HS-5 (cell line): Measurements from ENCODE around the gene CPOX.
A peak's percentile ranks its signal among the peaks of the same experiment; 100 is the strongest.

Experiments
- DNase-seq: peaks from one replicate; pipeline ENCODE4 v3.0.0-alpha.2; 2012; ENCODE audit warnings: low read depth

Gene CPOX

DNA sequence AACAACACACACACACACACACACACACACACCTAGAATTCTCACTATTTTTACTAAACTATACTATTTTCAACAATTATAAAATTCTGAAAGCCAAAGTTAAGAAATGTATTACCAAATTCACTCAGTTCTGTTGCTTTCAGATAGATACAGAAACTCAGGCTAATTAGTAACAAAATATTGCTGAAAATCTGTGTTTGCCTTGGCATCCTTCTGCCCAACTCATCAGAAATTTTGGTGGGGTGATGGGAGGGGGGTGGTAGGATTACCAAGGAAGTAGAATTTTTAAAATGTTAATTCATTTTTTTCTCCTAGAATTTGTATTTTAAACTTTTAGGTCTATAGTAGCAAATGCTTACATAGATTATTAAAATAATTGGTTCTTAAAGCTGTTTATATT is 2.7 kb upstream of the CPOX start:
- DNase-seq = no peak

DNA sequence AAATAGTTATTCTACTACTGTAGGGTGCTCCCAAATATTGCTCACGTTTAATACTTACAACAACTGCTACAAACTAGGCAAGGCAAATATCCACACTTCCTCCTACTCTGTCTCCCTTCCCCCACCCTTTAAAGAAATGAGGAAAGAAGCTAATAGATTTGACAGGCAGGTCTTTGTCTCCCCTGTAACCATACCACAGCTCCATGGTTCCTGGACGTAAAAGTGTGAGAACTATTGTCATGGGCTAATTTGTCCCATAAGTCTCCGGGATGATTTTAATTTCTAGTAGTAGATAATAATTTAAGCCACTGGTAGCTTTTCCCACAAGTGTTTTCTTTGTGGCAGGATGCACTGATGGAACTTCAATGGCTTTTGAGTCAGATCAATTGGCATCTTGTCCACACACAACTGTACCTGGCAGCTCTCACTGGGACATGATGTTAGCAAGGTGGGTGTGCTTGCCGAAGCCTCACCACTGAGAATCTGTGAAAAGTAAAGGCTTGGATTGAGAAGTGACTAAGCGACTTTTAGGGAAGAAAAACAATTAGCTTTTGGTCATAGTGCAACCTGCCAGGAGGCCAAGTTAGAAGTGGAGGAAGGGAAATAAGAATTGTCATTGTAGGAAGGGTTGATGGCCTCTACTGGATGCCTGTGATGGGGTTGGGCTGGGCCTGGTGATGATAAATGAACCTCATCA is 1.4 kb upstream of the CPOX start:
- no peak for DNase-seq

DNA sequence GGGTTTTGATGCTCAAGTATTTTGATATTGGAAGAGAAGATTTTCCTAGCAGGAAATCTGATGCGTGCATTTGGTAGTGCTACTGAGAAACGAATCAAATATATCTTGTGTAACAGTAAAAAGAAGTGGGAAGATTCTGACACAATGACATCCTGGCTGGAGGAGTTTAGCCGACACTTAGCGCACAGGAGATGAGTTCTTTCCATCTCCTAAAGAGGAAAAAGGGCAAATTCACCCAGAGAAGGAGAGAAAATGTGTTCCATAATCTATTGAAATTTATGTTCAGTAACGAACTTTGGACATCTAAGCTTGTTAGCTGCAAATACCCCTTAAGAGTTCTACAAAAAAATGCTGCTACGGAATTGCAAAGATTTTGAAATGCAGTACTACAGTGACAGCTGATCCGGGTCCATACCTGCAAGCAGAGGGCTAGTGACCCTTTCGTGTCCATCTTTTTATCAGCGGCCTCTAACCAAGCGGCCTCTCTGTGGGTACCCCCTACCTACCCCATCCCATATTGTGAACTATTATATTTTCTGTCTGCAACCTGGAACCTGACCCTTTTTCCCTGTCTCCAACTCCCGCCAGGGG is 971 bp downstream of the CPOX start:
- DNase-seq = no peak

DNA sequence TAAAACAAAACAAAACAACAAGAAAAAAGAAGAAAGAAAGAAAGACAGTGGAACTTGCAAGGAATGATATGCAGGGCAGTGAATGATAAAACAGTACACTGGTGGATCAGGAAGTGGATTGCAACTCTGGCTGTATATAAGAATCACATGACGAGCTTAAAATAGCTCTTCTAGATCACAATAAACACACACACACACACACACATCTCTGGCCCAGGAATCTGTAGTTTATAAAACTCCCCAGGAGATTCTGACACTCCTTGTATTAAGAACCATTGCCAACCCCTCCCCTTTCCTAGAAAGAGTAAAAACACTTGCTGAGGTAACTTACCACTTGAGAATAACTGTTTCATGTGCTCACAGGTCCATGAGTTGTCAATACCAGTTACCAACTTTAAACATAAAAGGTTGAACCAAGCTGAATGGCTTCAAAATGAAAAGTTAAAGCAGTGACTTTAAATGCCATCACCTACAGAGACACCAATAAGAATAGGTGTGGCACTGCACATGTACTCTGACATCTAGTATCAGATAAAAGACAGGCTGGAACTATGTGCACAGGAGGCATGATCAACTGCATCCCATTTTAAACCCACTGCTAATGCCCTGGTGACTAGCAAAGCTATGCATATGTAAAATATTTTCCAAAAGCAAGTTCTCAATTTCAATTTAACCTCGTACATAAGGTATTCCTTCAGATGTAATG is 3.9 kb downstream of the CPOX start:
- DNase-seq = no peak

DNA sequence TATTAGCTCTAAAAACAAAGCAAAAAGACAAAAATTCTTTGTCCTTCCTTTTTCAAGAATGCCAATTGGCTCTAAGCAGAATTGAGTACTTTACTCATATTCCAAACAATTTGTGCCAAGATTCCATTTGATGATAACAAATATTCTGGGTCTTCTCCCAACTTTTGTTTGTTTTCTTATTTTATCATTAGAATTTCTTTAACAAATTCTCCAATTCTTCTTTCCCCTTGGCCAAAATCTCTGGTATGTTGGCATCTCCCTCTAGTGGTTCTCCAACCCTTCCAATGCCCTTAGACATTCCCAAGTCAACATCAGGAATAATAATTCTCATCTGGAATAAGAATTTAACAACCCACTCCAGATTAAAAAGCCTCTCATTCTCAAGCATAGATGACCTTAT is 5.3 kb downstream of the CPOX start:
- DNase-seq = no peak

DNA sequence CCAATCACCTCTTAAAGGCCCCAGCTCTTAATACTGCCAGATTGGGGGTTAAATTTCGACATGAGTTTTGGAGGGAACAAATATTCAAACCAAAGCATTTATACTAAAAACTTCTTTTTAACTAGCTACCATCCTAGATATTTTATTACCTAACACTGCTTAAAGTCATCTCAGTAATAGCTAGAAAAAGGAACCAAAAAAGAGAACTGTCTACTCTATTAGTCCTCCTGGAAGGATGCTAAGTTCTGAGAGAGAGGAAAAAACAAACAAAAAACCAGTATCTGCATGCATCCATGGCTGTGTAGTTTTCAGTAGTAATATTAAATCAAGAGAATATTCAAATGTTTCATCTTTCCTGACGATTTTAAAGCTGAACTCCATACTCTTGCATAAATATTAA is 5.8 kb downstream of the CPOX start:
- no peak for DNase-seq

DNA sequence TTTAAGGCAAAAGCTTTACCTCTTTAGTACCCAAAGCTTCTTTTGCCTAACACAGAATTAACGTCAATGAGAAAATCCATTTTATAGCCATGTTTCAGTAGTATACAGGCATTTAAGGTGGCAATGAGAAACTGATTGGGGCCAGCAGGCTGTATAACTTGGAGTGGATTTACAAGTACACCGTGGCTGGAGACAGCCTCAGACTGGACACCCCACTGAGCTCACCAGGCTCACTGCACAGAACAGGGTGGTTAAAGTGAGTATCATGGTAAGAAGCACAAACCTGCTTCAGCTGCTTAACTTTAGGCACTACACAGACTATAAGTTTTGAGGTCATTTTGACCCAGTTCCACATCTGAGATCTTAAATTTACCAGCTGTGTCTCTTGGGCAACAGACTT is 8.9 kb downstream of the CPOX start:
- DNase-seq = no peak

DNA sequence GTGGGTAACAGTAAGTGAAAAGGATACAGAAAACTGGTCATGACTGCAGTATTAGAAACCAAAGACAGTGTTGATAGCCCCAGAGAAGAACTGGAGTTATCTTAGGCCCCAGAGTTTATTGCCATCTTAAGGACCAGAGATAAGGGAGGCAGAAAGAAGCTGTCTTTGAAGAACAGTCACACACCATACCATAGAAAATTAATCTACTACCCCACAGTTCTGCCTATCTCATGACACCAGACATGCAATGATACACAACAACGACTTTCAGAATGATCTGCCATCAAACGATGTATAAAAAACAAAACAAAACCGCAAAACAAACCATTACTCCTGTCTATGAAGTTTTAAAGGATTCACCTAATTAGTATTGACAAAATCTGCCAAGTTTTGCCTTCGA is 9.6 kb downstream of the CPOX start:
- no peak for DNase-seq

DNA sequence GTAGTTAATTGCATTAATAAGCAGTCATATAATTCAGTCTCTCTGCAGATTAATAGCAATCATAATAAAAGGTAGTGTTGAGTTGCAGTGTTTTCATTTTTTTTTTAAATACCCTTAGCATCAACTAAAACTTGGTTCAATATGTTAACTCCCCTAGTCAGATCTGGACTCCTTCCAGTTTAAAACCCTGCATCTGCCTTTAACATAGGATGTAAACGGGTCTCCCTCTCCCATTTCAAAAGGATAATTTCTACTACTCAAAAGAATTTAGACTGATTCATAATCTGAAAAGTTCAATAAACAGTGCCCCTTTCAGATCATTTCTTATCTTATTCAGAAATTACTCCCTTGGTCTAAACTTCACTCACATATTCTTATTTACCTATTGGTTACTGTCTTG is 11.4 kb downstream of the CPOX start:
- DNase-seq = no peak

DNA sequence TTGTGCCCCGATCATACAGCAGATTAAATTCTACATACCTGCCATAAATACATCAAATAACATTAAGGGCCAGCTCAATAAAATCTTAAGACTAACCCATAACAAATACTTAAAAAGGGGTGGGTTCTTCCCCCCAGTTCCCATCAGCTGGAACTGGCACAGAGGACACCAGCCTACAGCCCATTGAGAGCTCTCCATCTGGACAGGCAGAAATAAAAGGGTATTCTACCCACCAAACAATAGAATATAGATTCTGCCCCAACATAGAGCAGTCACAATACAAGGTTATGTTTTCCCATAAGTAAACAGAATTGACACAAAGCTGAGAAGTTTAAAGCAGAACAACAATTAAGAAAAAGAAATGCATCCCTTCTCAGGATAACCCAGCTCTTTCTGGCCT is 11.9 kb downstream of the CPOX start:
- no peak for DNase-seq

DNA sequence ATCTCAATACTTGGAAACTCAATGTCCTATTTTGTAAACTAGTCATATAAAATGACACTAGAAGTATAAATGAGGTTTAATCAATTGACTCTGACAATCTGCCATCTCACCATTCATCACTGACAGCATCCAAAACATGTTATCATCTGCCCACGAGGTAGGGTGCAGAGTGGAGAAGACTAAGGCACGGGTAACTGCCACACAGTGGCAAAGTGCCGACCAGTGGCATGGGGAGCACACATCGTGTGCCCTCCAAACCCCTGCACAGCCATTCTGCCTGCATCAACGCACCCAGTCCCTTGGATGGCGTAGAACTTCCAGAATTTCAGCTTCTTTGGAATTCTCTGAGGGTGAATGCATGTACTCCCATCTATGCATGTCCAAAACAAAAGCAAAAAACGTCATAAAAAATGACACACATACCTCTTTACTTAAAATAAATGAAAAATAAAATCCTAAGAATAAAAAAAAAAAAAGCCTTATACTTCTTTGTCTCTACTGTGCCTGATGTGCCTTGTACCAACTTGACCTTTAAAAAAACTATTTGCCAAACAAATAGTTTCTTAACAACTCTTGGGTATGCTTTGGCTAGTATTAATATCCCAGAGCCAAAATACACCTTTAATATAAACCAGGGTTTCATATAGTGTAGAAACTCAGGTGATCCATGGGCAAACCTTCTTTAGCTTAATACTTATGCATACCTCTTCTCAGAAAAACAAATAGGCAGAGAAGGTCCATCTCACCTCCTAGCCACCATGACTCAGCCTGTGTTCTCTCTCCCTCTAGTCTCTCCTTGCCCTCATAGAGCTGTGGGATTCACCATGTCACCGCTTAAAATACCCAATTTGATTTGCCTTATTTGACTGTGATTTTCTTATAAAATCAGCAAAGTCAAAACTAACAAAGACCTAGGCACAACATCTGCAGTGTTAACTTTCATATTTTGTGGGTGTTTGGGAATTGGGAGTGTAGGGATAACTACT is 12.7 kb downstream of the CPOX start:
- no peak for DNase-seq

DNA sequence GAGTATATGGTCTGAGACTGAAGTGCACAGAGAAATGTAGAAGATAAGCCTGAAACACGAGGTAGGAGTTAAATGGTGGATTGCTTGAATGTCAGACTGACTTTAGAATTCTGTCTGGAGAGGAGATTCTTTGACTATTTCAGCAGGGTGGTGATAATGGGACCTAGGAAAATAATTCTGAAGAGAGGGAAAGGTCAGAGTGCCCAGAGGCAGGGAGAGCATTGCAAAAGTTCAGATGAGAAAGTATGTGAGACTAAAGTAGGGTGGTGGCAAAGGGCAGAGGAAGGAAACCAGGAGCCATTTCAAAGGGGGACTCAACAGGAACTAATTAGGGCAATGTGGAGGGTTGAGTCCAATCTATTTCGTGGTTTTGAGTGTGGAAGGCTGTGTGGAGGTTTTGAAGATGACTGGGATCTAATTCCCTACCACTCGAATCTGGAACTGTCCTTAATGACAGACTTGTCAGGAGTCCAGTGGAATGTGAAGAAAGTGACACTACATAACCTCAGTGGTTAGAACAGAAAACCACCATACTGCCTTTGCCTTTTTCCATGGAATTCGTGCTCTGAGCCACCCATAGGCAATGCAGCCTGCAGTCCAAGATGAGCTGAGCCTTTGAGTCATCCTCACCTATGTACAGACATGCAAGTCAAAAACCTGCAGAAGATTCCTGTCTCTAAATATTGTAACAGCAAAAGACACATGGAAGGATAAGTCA is 16.1 kb downstream of the CPOX start:
- DNase-seq = peak; percentile 77

DNA sequence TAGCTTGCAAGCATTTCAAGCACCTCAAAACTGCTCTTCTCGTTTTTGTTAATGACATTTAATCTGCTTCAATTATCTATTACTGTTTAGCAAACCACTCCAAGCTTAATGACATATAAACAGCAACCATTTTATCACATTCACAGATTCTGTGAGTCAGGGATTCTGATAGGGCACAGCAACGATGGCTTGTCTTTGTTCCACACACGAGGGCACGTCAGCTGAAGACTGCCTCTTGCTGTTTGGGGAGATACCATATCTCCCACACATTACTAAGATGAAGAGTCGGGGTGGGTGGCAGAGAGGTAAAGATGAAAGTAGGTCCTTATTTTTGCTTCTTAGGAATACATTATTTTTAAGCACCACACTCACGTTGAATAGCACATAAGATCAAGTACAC is 19.3 kb downstream of the CPOX start:
- DNase-seq = no peak

DNA sequence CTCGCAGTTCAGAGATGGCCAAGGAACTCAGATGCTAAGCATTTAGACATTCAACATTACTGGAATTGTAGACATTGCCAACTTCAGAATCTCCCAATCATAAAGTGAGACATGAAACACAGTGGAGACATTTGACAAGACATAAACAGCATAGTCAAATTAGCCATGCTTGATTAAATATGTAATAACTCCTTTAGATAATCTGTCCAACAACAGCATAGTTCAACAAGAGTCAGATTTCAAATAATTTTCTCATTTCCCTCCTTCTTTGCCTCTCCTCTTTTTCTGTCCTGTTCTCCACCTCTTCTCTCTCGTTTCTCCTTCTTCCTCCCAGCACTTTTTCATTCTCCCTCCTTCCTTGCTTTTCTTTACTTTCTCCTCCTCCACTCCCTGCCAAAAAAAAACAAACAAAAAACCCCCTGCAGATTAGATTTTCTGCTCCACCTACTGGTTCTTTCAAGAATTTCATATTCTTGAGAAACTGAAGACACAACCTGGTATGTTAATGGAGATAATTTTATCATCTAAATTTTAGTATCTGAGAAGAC is 20.2 kb downstream of the CPOX start:
- DNase-seq = no peak

DNA sequence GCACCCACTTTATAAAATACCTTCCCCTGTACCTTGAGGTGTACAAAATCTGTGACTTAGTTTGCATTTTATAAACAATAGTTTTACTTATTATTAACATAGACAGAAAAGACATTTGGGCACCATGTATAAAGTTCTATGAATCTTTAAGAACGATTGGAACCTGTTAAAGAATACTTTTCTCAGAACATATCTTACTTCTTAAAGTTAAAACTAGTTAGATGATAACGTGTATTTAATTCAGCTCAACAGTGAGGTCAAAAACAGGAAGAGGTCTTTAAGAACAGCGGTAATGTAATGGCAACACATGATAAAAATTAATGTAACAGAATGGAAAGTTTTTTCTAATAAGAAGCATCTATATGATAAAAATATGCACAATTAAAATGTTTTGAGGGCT is 25.0 kb downstream of the CPOX start:
- no peak for DNase-seq

DNA sequence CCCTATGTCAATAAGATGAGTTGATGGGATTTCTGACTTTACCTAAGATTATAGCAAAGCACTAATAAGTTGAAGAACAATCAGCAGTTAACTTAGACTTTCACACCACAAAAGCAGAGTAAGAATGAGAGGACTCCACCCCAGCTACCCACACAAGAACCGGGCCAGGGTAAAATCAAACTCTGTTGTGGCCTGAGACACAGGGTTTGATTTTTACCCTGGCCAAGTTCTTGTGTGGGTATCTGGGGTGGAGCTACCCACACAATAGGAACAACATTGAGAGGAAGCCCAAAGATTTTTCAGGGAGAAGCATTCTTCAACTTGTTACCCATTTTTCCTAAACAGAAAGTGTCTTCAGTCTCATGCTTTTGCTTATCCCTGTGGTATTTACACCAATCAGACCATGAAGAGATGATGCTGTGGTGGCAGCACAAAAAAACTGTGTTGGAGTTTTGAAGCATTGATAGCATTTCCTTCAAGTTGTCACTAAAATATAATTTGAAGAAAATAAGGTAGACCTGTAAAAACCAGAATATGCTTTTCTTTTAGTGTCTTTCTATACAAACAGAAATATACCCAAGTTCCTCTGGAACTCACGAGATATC is 25.6 kb downstream of the CPOX start:
- no peak for DNase-seq

DNA sequence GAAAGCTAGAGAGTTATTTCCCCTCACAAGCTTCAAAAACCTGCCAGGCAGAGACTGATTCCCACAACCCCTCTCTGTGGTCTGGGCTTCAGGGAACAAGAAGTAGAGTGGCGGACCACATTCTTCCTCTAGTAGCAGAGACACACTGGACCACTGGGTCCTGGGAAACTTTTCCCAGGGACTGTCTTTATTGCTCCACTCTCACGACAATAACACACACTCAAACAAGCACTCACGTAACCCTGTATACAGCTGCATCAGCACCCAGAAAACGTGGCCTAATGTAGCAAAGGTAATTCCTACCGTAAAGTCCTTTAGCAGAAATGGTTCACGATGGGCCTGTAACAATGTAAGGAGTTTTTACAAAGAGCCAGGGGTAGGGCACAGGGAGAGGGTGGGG is 27.6 kb downstream of the CPOX start:
- no peak for DNase-seq

DNA sequence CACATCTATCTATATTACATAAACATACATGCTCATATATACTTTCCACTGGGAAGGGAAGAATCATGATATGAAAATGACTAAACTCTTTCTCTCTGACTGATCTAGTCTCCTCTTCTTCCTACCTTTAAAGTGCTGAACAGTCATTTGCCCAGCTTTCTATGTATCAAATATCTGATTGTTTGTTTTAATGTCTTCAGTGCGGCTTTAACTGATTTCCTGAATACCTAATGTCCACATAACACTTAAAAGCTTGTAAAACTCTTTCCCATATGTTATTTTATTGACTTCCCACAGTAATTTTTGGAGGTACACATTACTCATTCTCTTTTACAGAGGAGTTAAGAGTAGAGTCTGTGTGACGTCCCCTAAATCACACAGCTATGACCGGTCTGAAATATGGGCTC is 28.2 kb downstream of the CPOX start:
- DNase-seq = no peak

DNA sequence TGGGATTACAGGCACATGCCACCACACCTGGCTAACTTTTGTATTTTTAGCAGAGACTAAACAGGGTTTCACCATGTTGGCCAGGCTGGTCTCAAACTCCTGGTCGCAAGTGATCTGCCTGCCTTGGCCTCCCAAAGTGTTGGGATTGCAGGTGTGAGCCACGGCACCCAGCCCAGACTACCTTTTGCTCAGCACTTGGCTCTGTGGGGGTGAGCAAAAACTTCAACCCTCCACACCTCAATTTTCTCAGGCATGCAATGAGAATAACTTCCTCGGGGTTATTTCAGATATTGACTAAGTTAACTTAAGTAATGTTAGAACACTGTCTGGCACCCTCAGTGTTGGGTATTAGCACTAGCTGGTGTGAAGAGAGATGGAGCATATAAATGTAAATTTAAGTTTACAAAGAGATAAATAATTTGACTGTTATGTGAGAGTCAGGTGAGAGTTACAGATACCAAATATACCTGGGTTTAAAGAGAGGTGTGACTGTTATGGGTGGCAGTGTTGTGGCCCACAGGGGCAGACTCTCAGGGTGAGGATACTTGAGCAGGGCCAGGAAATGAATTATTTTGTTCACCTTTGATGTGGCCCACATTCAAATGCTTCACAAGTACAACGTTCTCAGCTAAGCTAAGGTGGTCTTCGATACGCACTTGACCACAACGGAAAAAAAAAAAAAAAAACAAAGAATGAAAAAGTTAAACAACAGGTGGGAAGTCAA is 29.0 kb downstream of the CPOX start:
- DNase-seq = no peak

DNA sequence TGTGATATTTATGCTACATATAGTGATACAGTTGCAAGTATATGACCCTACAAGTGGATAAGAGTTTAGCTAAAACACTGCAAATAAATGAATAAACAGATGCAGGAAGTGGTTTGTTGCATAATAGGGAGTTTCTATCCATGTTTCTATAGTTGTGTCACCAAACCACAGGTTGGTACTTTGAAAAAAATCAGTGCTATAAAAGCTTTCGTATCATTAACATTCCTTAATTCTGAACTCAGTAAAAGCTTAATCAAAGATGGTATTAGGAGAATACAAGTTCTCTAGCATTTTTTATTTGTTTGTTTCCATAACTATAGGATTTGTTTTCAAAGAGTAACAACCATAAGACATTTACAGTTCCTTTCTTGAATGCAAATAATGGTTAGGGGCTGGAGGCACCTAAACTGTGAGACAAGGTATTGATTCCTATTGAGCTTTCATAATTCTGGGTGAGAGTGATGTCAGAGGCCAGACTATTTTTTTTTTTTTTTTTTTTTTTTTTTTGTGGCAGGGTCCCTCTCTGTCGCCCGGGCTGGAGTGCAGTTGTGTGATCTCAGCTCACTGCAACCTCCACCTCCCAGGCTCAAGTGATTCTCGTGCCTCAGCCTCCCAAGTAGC is 29.6 kb downstream of the CPOX start:
- peak; percentile 72 for DNase-seq
